GM19193 (cell line): Measurements from ENCODE around the gene TEF.

Source experiments
- POLR2A ChIP-seq: IDR thresholded peaks from 4 replicates; pipeline ENCODE4 v1.6.1; 2011; ENCODE audit not compliant: insufficient read depth, insufficient read length; ENCODE audit errors: extremely low read depth

The TEF gene

GRCh38 chr22:41347066-41347859, 34.5 kb upstream of the TEF start:
- TF ChIP-seq POLR2A: no peak

GRCh38 chr22:41348964-41349484, 32.7 kb upstream of the TEF start:
- no peak for TF ChIP-seq POLR2A

- TF ChIP-seq POLR2A: no peak
These were observed 31.7 kb upstream of the TEF start for GRCh38 chr22:41350087-41350486.

- no peak for TF ChIP-seq POLR2A
These were observed 30.7 kb upstream of the TEF start for GRCh38 chr22:41351011-41351410.

GRCh38 chr22:41352058-41352457, 29.7 kb upstream of the TEF start:
- TF ChIP-seq POLR2A: no peak

GRCh38 chr22:41353862-41354575, 27.7 kb upstream of the TEF start:
- no peak for TF ChIP-seq POLR2A

GRCh38 chr22:41354979-41355378, 26.8 kb upstream of the TEF start:
- no peak for TF ChIP-seq POLR2A

GRCh38 chr22:41355895-41356294, 25.8 kb upstream of the TEF start:
- no peak for TF ChIP-seq POLR2A

- no peak for TF ChIP-seq POLR2A
These were observed 25.2 kb upstream of the TEF start for GRCh38 chr22:41356430-41357028.

- TF ChIP-seq POLR2A: no peak
These were observed 24.6 kb upstream of the TEF start for GRCh38 chr22:41357191-41357590.

- no peak for TF ChIP-seq POLR2A
These were observed 22.8 kb upstream of the TEF start for GRCh38 chr22:41358927-41359326.

GRCh38 chr22:41359376-41359775, 22.4 kb upstream of the TEF start:
- TF ChIP-seq POLR2A: no peak

GRCh38 chr22:41360126-41360525, 21.6 kb upstream of the TEF start:
- TF ChIP-seq POLR2A: no peak

GRCh38 chr22:41361716-41362310, 19.9 kb upstream of the TEF start:
- no peak for TF ChIP-seq POLR2A

GRCh38 chr22:41362615-41363014, 19.1 kb upstream of the TEF start:
- no peak for TF ChIP-seq POLR2A
